Smooth muscle cell (in vitro differentiated cells): Measurements from ENCODE around the gene PDE7B. TPM values are rescaled to one million over a fixed set of nuclear protein-coding genes. Genes with fewer than 3 reads are reported as not detected.

ENCODE experiments used
- DNase-seq: peaks from one replicate; lab custom pipeline; 2025; ENCODE audit not compliant: unreplicated experiment; lab: John Stamatoyannopoulos, UW
- H2AFZ ChIP-seq: fragments of 200-600 bp; sonication (generic); 2 replicates; pipeline ENCODE4 v1.6.0; 2016; ENCODE audit warnings: antibody characterized with exemption, low read depth, mild to moderate bottlenecking
- H3F3A ChIP-seq: fragments of 200-600 bp; sonication (generic); 2 replicates; pipeline ENCODE4 v1.6.0; 2017; ENCODE audit warnings: antibody characterized with exemption, low read depth
- H3K27ac ChIP-seq: fragments of 200-600 bp; sonication (generic); 2 replicates; pipeline ENCODE4 v1.5.1; 2016; ENCODE audit warnings: low read depth, mild to moderate bottlenecking
- H3K27me3 ChIP-seq: fragments of 200-600 bp; sonication (generic); 2 replicates; pipeline ENCODE4 v1.6.1; 2016; ENCODE audit warnings: low read depth, mild to moderate bottlenecking
- H3K36me3 ChIP-seq: fragments of 200-600 bp; sonication (generic); 2 replicates; pipeline ENCODE4 v1.5.1; 2016; ENCODE audit warnings: low read depth
- H3K4me1 ChIP-seq: fragments of 200-600 bp; sonication (generic); 2 replicates; pipeline ENCODE4 v1.5.1; 2016; ENCODE audit warnings: low read depth
- H3K4me2 ChIP-seq: fragments of 200-600 bp; sonication (generic); 2 replicates; pipeline ENCODE4 v1.6.0; 2016; ENCODE audit warnings: mild to moderate bottlenecking
- H3K4me3 ChIP-seq: fragments of 200-600 bp; sonication (generic); 2 replicates; pipeline ENCODE4 v1.5.1; 2016; ENCODE audit warnings: mild to moderate bottlenecking
- H3K79me2 ChIP-seq: fragments of 200-600 bp; sonication (generic); 2 replicates; pipeline ENCODE4 v1.6.0; 2016; ENCODE audit warnings: low read depth, mild to moderate bottlenecking
- H3K9ac ChIP-seq: fragments of 200-600 bp; sonication (generic); 2 replicates; pipeline ENCODE4 v1.6.0; 2016; ENCODE audit warnings: low read depth
- H3K9me3 ChIP-seq: fragments of 200-600 bp; sonication (generic); replicated peaks from 2 replicates; pipeline ENCODE4 v1.5.1; 2016; ENCODE audit warnings: low read depth
- H4K20me1 ChIP-seq: fragments of 200-600 bp; sonication (generic); 2 replicates; pipeline ENCODE4 v1.6.0; 2016; ENCODE audit warnings: low read depth
- WGBS: methylation state at CpG from one replicate; pipeline ENCODE4 v1.1.7; 2016; ENCODE audit warnings: low lambda C conversion rate; 5-methylcytosine and 5-hydroxymethylcytosine counted together
- polyA plus RNA-seq: library from polyadenylated mRNA; unstranded; fragments of >200 nt; fragmentation: Nextera tagmentation; extraction: Ambion mirVana; gene quantifications from 2 replicates; pipeline ENCODE4 v1.2.1, GENCODE V29; 2016
- total RNA-seq: library from RNA; depleted of rRNA; stranded (reverse); fragments of >200 nt; gene quantifications from 2 replicates; pipeline ENCODE4 v1.2.3, GENCODE V29; 2014
- TF ChIP-seq, protein P1 (sequence below): fragments of 200-600 bp; sonication (generic); IDR thresholded peaks from 2 replicates; pipeline ENCODE4 v1.5.1; 2017; ENCODE audit warnings: borderline replicate concordance, mild to moderate bottlenecking, antibody characterized with exemption; ENCODE audit not compliant: insufficient read depth, poor library complexity, severe bottlenecking

PDE7B gene
- total and polyA plus RNA-seq, 2 experiments from 2014 or later, result 23.5 to 36.9 TPM

DNA sequence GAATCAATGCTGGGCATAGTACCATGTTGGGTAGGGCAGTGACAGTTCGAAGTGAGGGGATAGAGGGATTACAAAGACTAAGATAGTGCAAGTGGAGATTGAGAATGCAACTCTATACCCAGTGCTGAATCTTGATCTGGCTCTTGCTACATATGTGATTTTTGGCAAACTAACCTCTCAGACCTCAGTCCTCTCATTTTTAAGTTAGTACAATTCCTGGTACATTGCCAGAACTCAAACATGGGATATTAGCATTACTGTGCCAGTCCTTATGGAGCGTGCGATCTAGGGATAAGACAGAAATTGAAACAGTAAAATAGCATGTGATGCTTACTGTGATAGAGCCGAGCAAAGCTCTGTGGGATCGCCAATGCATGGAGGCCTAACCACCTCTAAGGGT lies 210.2 kb downstream of the PDE7B start:
- no peaks in the 10 kb centered on the region for H3K9me3 ChIP-seq
- H3K36me3 ChIP-seq, result no peaks in the 10 kb centered on the region
- H3K79me2 ChIP-seq, result peaks cover 65% of the 10 kb centered on the region
- no peaks in the 10 kb centered on the region for H3F3A ChIP-seq
- no peak overlapping the region for H3K27ac ChIP-seq
- H3K4me3 ChIP-seq, result no peak overlapping the region
- no peak for DNase-seq
- no peaks in the 10 kb centered on the region for H3K27me3 ChIP-seq
- no peak overlapping the region for H3K9ac ChIP-seq
- TF ChIP-seq, protein P1, sequence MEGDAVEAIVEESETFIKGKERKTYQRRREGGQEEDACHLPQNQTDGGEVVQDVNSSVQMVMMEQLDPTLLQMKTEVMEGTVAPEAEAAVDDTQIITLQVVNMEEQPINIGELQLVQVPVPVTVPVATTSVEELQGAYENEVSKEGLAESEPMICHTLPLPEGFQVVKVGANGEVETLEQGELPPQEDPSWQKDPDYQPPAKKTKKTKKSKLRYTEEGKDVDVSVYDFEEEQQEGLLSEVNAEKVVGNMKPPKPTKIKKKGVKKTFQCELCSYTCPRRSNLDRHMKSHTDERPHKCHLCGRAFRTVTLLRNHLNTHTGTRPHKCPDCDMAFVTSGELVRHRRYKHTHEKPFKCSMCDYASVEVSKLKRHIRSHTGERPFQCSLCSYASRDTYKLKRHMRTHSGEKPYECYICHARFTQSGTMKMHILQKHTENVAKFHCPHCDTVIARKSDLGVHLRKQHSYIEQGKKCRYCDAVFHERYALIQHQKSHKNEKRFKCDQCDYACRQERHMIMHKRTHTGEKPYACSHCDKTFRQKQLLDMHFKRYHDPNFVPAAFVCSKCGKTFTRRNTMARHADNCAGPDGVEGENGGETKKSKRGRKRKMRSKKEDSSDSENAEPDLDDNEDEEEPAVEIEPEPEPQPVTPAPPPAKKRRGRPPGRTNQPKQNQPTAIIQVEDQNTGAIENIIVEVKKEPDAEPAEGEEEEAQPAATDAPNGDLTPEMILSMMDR, result no peak
- no peaks in the 10 kb centered on the region for H4K20me1 ChIP-seq
- 93% methylated on average over 5 of the region's 5 CpGs for WGBS
- peaks cover 6% of the 10 kb centered on the region for H3K4me1 ChIP-seq
- H2AFZ ChIP-seq, result no peak overlapping the region
- no peak overlapping the region for H3K4me2 ChIP-seq

DNA sequence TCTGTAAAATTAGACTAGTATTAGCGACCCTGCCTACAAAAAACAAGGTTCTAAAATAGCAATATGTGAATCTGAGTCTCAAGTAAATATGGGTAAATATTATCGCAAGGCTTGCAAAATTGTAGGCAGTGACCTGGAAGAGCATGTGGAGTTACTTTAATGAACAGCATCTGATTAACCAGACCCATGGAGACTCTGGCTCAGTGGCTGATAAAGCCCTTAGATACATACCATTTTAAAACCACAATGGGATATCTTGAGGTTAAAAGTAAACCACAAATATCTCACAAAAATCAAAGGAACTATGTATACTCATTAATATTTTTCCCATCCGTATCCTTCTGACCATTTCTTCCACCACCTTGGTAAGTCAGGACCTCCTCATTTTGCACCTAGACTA lies 211.6 kb downstream of the PDE7B start:
- WGBS, result 52% methylated on average over 3 of the region's 3 CpGs
- Histone ChIP-seq H3F3A (no peaks in the 10 kb centered on the region), H3K27me3 (no peaks in the 10 kb centered on the region), H3K36me3 (no peaks in the 10 kb centered on the region), H4K20me1 (no peaks in the 10 kb centered on the region), H2AFZ (no peak overlapping the region), H3K27ac (peak overlapping the region; percentile 33), H3K79me2 (peaks cover 54% of the 10 kb centered on the region), H3K9me3 (no peaks in the 10 kb centered on the region), H3K9ac (no peak overlapping the region), H3K4me2 (peak overlapping the region; percentile 51), H3K4me1 (peaks cover 10% of the 10 kb centered on the region), H3K4me3 (no peak overlapping the region)
- DNase-seq, result no peak
- TF ChIP-seq, protein P1, result no peak

DNA sequence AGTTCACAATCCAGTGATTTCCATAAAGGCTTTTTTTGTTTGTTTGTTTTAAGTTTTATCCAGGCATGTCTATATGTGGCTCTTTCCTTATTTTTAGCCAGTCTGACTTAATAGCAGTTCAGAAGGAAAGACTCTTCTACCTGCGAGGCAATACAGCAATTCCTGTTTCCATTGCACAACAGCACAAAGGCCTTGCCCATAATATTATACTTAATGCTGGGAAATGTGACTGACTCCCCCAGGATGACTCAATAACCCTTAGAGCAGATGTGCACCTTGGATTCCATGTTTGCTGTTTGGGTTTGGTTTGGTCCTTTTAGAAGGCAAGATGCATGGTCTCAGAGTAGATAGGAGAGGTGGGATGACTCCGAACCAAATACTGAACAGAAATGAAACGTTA lies 214.5 kb downstream of the PDE7B start:
- Histone ChIP-seq H3K79me2 (peaks cover 51% of the 10 kb centered on the region), H3K4me1 (peaks cover 11% of the 10 kb centered on the region), H3K36me3 (no peaks in the 10 kb centered on the region), H2AFZ (no peak overlapping the region), H4K20me1 (no peaks in the 10 kb centered on the region), H3K9me3 (no peaks in the 10 kb centered on the region), H3K27ac (no peak overlapping the region), H3F3A (no peaks in the 10 kb centered on the region), H3K9ac (no peak overlapping the region), H3K4me3 (no peak overlapping the region), H3K4me2 (no peak overlapping the region), H3K27me3 (no peaks in the 10 kb centered on the region)
- TF ChIP-seq, protein P1, result no peak
- DNase-seq, result no peak
- whole genome bisulfite sequencing, result 92% methylated on average over 3 of the region's 3 CpGs

DNA sequence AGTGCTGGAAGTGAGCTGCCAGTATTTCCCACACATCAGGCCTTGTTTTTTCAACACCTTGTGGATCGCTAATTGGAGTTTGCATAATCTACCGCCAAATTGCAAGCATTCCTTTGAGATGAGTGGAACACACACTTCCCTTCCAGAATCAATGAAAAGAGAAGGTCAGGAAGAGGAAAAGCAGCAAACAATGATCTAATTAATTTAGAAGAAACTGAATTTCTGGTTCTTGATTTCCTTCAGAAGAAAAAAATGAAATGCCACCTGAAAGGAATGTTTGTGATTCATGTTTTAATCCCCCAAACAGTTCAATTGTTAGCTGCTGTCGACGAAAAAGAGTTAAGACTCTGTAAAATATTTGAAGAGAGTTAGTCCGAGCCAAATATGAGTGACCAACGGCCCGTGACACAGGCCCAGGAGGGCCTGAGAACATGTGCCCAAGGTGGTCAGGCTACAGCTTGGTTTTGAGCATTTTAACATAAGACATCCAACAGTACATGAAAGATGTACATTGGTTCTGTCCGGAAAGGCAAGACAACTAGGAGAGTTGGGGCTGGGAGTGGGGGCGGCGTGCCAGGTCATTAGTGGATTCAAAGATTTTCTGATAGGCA lies 216.3 kb downstream of the PDE7B start:
- no peaks in the 10 kb centered on the region for H4K20me1 ChIP-seq
- peaks cover 8% of the 10 kb centered on the region for H3K4me1 ChIP-seq
- 60% methylated on average over 10 of the region's 10 CpGs for WGBS
- H2AFZ ChIP-seq, result no peak overlapping the region
- no peak overlapping the region for H3K4me3 ChIP-seq
- H3K4me2 ChIP-seq, result peak overlapping the region; percentile 63
- H3K36me3 ChIP-seq, result no peaks in the 10 kb centered on the region
- H3K27me3 ChIP-seq, result no peaks in the 10 kb centered on the region
- H3K79me2 ChIP-seq, result peaks cover 44% of the 10 kb centered on the region
- peak overlapping the region; percentile 57 for H3K9ac ChIP-seq
- H3K9me3 ChIP-seq, result no peaks in the 10 kb centered on the region
- H3F3A ChIP-seq, result no peaks in the 10 kb centered on the region
- TF ChIP-seq, protein P1, result no peak
- H3K27ac ChIP-seq, result peak overlapping the region; percentile 74
- DNase-seq, result no peak
